Gastrocnemius medialis (tissue), 4 donors: ENCODE measurements around the gene FCGBP.
"Not testable (repeated sequence)": the region's sequence is repeated elsewhere in the genome, so short reads cannot be mapped to it uniquely, and the experiment has no call there.

Experiments used
- CTCF ChIP-seq, 5 experiments: fragments of 450-650 bp in 3 of 5; fragments of 200-600 bp in 2 of 5; sonication (generic) in 2 of 5; IDR thresholded peaks in 4 of 5; conservative IDR thresholded peaks in 1 of 5; 1 replicate in 4 of 5; 2 replicates in 1 of 5; pipeline ENCODE4 v1.5.1; 2016 to 2019; ENCODE audit warnings: antibody characterized with exemption in 5 of 5, mild to moderate bottlenecking in 3 of 5, moderate library complexity in 3 of 5
- POLR2A ChIP-seq, 2 donors: fragments of 450-650 bp; IDR thresholded peaks; one replicate each; pipeline ENCODE4 v1.6.1; 2017; ENCODE audit warnings: antibody characterized with exemption in 2 of 2, mild to moderate bottlenecking in 2 of 2, moderate library complexity in 2 of 2

GRCh38 chr19:39892506-39892902 is 41.9 kb downstream of the FCGBP start:
- not testable (repeated sequence) for TF ChIP-seq CTCF (IDR thresholded peaks at IDR 0.05 in 4 of 5, conservative IDR thresholded peaks at IDR 0.05 in 1 of 5); POLR2A (IDR thresholded peaks at IDR 0.05)
